Cerebellar cortex (tissue), 1 donor: ENCODE measurements around the gene SCD5.

Source experiments
- DNase-seq: peaks from one replicate; pipeline ENCODE4 v3.0.0-alpha.2; 2015; ENCODE audit warnings: low spot score

Gene SCD5

GRCh38 chr4:82630079-82630478, 168.5 kb downstream of the SCD5 start:
- DNase-seq, result no peak

GRCh38 chr4:82629238-82630000, 169.2 kb downstream of the SCD5 start:
- DNase-seq, result no peak

- no peak for DNase-seq
Measured at GRCh38 chr4:82626251-82626868, 172.2 kb downstream of the SCD5 start.

GRCh38 chr4:82624819-82625218, 173.8 kb downstream of the SCD5 start:
- no peak for DNase-seq

- no peak for DNase-seq
Measured at GRCh38 chr4:82623121-82623683, 175.4 kb downstream of the SCD5 start.

GRCh38 chr4:82621251-82621650, 177.3 kb downstream of the SCD5 start:
- DNase-seq, result no peak

GRCh38 chr4:82620126-82620735, 178.4 kb downstream of the SCD5 start:
- DNase-seq, result no peak

- no peak for DNase-seq
Measured at GRCh38 chr4:82618103-82618720, 180.4 kb downstream of the SCD5 start.

GRCh38 chr4:82614838-82615449, 183.7 kb downstream of the SCD5 start:
- DNase-seq, result peak; percentile 4

GRCh38 chr4:82613121-82613520, 185.5 kb downstream of the SCD5 start:
- no peak for DNase-seq

GRCh38 chr4:82611982-82612381, 186.6 kb downstream of the SCD5 start:
- no peak for DNase-seq

GRCh38 chr4:82611527-82611926, 187.1 kb downstream of the SCD5 start:
- DNase-seq, result no peak

GRCh38 chr4:82610041-82610440, 188.6 kb downstream of the SCD5 start:
- DNase-seq, result no peak

GRCh38 chr4:82606622-82607021, 192.0 kb downstream of the SCD5 start:
- DNase-seq, result no peak

- DNase-seq, result no peak
Measured at GRCh38 chr4:82604522-82604921, 194.1 kb downstream of the SCD5 start.

GRCh38 chr4:82601242-82602015, 197.2 kb downstream of the SCD5 start:
- no peak for DNase-seq

- peak; percentile 5 for DNase-seq
Measured at GRCh38 chr4:82599336-82599735, 199.3 kb downstream of the SCD5 start.

- no peak for DNase-seq
Measured at GRCh38 chr4:82594456-82594855, 204.1 kb downstream of the SCD5 start.

GRCh38 chr4:82593411-82593810, 205.2 kb downstream of the SCD5 start:
- DNase-seq, result no peak

GRCh38 chr4:82592639-82593038, 206.0 kb downstream of the SCD5 start:
- no peak for DNase-seq

- DNase-seq, result no peak
Measured at GRCh38 chr4:82591592-82591991, 207.0 kb downstream of the SCD5 start.
